Spinal cord (tissue), 10 donors: ENCODE data around the gene PEX16. TPM values are rescaled to one million over a fixed set of nuclear protein-coding genes. Genes with fewer than 3 reads are reported as not detected.
A peak's percentile ranks its signal among the peaks of the same experiment; 100 is the strongest.
"Not testable (repeated sequence)": the region's sequence is repeated elsewhere in the genome, so short reads cannot be mapped to it uniquely, and the experiment has no call there.

Experiments
- DNase-seq, 6 donors: peaks; one replicate each; pipeline versions ENCODE4 v3.0.0 to v3.0.0-alpha.2; 2013 to 2015; ENCODE audit warnings: low spot score in 6 of 6, low read depth in 4 of 6
- H3K27ac ChIP-seq: one replicate; pipeline ENCODE4 v1.5.1; 2013; ENCODE audit warnings: low read depth, low read length, control low read depth
- H3K27me3 ChIP-seq: one replicate; pipeline ENCODE4 v1.6.1; 2013; ENCODE audit warnings: low read length; ENCODE audit not compliant: control insufficient read depth, insufficient read depth
- H3K36me3 ChIP-seq: one replicate; pipeline ENCODE4 v1.6.1; 2013; ENCODE audit warnings: low read length; ENCODE audit not compliant: control insufficient read depth, insufficient read depth
- H3K4me1 ChIP-seq: one replicate; pipeline ENCODE4 v1.6.1; 2013; ENCODE audit warnings: low read length; ENCODE audit not compliant: control insufficient read depth, insufficient read depth
- H3K4me3 ChIP-seq: one replicate; pipeline ENCODE4 v1.5.1; 2013; ENCODE audit warnings: low read depth, low read length, control low read depth
- H3K9me3 ChIP-seq: one replicate; pipeline ENCODE4 v1.6.1; 2013; ENCODE audit warnings: low read length; ENCODE audit not compliant: control insufficient read depth, insufficient read depth
- WGBS: methylation state at CpG from one replicate; pipeline ENCODE4 v1.1.5; 2013; ENCODE audit warnings: missing lambda C conversion rate; ENCODE audit not compliant: insufficient coverage; 5-methylcytosine and 5-hydroxymethylcytosine counted together
- polyA plus RNA-seq, 2 donors: library from polyadenylated mRNA; unstranded; fragments of 120-200 nt; gene quantifications; one replicate each; pipeline ENCODE4 v1.2.1, GENCODE V29; 2013; ENCODE audit not compliant: insufficient read length in 2 of 2
- total RNA-seq, 2 donors: library from RNA; depleted of rRNA in 1 of 2; stranded (reverse); fragments of 120-200 nt in 1 of 2; fragments of >200 nt in 1 of 2; gene quantifications; one replicate each; pipeline versions ENCODE4 v1.2.3 to v1.2.4, GENCODE V29; 2013 to 2014
- donor health status: healthy.

PEX16 gene
- total and polyA plus RNA-seq, 4 donors = 14.8 to 39.9 (median 34.1) TPM

DNA sequence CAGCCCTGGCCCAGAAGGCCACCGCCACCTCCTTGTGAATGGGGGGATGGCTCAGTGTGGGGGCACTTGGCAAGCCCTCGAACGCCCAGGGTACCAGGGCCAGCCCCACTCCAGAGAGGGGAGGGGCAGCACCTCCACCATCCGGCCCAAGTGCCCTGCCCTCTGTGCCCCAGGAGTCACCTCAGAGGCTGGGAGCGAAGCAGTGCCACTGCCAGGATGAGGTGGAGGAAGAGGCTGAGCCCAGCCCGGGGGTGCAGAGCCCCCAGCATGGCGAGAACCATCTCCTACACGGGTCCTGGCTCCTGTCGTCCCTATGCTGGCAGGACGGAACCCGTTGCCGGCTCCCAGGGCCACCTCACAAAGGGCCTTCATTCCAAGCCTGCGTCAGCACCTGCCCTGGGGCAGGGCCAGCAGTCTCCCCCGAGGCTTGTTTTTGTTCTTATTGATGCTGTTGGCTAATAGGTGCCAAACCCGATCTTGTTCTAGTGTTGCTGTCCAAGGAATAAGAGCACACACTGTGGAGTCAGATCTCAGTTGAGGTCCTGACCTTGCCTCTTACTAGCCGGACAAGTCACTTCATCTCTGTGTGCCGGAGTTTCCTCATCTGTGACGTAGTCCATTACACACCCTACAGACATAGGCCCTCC lies 10.6 kb downstream of the PEX16 start, which contains the start of gene FREY1:
Gene FREY1, minus strand, starts transcription at position 307 of the 647 bp plus-strand sequence. Its CDS starts 26 bp downstream, at position 281.
- H3K36me3 ChIP-seq = peaks cover 98% of the 10 kb centered on the region
- peak in 1 of 6 donors; percentile 24 for DNase-seq
- no peaks in the 10 kb centered on the region for H3K27me3 ChIP-seq
- H3K27ac ChIP-seq = peak within 1 kb of the TSS; percentile 57
- H3K4me1 ChIP-seq = peaks cover 52% of the 10 kb centered on the region
- H3K4me3 ChIP-seq = no peak within 1 kb of the TSS
- 54% methylated on average over 18 of the region's 18 CpGs for WGBS
- H3K9me3 ChIP-seq = no peaks in the 10 kb centered on the region

DNA sequence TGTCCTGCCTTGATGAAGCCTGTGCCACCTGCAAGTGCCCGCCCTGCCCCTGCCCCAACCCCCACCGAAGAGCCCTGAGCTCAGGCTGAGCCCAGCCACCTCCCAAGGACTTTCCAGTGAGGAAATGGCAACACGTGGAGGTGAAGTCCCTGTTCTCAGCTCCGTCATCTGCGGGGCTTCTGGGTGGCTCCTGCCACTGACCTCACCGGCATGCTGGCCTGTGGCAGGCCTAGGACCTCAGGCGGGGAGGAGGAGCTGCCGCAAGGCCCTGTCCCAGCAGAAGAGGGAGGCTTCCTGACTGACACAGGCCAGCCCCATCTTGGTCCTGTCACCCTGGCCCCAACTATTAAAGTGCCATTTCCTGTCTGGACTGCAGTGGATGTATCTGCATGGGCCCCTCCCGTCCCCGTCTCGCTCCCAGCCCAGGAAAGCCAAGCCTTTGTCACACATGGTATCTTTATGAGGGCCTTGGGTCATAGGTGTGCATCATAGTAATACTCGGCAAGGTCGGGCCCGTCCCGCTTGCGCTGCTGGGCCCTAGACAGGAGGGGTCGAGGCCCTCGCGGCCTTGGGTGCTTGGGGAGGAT lies 11.5 kb downstream of the PEX16 start:
- 87% methylated on average over 19 of the region's 19 CpGs for WGBS
- DNase-seq = no peak
- peaks cover 61% of the 10 kb centered on the region for H3K4me1 ChIP-seq
- no peaks in the 10 kb centered on the region for H3K9me3 ChIP-seq
- H3K27ac ChIP-seq = no peak overlapping the region
- H3K4me3 ChIP-seq = no peak overlapping the region
- H3K27me3 ChIP-seq = no peaks in the 10 kb centered on the region
- H3K36me3 ChIP-seq = peaks cover 97% of the 10 kb centered on the region

DNA sequence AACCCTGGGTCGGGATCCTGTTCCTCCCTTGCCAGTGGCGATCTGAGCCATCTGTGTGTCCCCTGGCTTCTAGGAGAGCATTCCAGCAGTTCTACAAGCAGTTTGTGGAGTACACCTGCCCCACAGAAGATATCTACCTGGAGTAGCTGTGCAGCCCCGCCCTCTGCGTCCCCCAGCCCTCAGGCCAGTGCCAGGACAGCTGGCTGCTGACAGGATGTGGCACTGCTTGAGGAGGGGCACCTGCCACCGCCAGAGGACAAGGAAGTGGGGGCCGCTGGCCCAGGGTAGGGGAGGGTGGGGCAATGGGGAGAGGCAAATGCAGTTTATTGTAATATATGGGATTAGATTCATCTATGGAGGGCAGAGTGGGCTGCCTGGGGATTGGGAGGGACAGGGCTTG lies 12.1 kb downstream of the PEX16 start:
- not testable (repeated sequence) for H3K27me3 ChIP-seq, H3K9me3 ChIP-seq, H3K4me3 ChIP-seq, H3K27ac ChIP-seq, DNase-seq
- peaks cover 94% of the 10 kb centered on the region for H3K36me3 ChIP-seq
- peaks cover 68% of the 10 kb centered on the region for H3K4me1 ChIP-seq
- 90% methylated on average over 5 of the region's 6 CpGs for WGBS

DNA sequence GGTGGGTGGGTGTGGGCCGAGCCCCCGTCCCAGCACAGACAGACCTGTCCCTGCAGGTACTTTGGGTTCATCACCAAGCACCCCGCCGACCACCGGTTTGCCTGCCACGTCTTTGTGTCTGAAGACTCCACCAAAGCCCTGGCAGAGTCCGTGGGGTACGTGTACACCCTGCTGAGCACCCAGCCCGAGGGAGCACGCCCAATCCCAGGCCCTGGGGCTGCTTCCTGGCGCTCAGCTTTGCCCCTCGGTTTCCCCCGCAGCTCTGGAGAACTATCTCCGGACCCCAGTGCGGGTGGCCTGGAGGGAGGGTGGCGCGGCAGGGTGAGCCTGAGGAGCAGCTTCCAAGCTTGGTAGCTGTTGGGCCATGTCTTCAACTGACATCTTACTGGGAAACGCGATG lies 12.6 kb downstream of the PEX16 start:
- DNase-seq = no peak
- no peaks in the 10 kb centered on the region for H3K9me3 ChIP-seq
- peaks cover 71% of the 10 kb centered on the region for H3K4me1 ChIP-seq
- peaks cover 93% of the 10 kb centered on the region for H3K36me3 ChIP-seq
- WGBS = 94% methylated on average over 19 of the region's 19 CpGs
- H3K27me3 ChIP-seq = no peaks in the 10 kb centered on the region
- H3K27ac ChIP-seq = no peak overlapping the region
- no peak overlapping the region for H3K4me3 ChIP-seq

DNA sequence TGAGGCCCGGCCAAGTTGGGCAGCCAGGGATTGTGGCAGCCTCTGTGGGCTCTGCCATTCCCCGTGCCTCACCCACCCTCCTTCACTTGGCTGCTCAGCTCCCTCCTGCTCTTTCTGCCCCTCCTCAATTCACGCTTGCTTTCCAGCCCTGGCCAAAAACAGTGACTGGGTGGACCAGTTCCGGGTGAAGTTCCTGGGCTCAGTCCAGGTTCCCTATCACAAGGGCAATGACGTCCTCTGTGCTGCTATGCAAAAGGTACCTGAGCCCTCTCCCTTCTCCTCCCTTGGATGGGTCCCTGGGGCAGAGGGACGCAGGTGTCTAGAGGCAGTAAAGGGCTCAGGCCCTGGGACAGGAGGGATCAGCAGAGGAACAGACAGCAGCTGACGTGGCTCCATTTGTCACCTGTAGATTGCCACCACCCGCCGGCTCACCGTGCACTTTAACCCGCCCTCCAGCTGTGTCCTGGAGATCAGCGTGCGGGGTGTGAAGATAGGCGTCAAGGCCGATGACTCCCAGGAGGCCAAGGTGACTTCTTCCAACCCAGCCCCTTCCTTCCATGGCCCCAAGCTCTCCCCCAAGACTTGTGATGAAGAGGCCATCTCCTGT lies 13.3 kb downstream of the PEX16 start:
- no peak overlapping the region for H3K27ac ChIP-seq
- peaks cover 86% of the 10 kb centered on the region for H3K36me3 ChIP-seq
- peaks cover 72% of the 10 kb centered on the region for H3K4me1 ChIP-seq
- DNase-seq = no peak
- WGBS = 82% methylated on average over 15 of the region's 15 CpGs
- no peak overlapping the region for H3K4me3 ChIP-seq
- H3K9me3 ChIP-seq = no peaks in the 10 kb centered on the region
- H3K27me3 ChIP-seq = no peaks in the 10 kb centered on the region

DNA sequence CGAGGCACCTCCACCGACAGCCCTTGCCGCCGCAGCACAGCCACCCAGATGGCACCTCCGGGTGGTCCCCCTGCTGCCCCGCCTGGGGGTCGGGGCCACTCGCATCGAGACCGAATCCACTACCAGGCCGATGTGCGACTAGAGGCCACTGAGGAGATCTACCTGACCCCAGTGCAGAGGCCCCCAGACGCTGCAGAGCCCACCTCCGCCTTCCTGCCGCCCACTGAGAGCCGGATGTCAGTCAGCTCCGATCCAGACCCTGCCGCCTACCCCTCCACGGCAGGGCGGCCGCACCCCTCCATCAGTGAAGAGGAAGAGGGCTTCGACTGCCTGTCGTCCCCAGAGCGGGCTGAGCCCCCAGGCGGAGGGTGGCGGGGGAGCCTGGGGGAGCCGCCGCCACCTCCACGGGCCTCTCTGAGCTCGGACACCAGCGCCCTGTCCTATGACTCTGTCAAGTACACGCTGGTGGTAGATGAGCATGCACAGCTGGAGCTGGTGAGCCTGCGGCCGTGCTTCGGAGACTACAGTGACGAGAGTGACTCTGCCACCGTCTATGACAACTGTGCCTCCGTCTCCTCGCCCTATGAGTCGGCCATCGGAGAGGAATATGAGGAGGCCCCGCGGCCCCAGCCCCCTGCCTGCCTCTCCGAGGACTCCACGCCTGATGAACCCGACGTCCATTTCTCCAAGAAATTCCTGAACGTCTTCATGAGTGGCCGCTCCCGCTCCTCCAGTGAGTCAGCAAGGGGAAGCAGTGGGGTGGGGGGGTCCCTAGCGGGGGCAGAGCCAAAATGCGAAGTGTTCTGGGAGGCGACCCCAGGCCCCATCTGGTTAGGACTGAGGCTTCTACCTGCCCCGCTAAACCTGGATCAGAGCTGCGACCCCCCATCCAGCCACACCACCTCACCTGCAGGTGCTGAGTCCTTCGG lies 15.0 kb downstream of the PEX16 start:
- H3K4me3 ChIP-seq = no peak overlapping the region
- DNase-seq = no peak
- peak overlapping the region; percentile 90 for H3K27ac ChIP-seq
- no peaks in the 10 kb centered on the region for H3K27me3 ChIP-seq
- peaks cover 71% of the 10 kb centered on the region for H3K4me1 ChIP-seq
- no peaks in the 10 kb centered on the region for H3K9me3 ChIP-seq
- WGBS = 88% methylated on average over 51 of the region's 56 CpGs
- peaks cover 81% of the 10 kb centered on the region for H3K36me3 ChIP-seq

DNA sequence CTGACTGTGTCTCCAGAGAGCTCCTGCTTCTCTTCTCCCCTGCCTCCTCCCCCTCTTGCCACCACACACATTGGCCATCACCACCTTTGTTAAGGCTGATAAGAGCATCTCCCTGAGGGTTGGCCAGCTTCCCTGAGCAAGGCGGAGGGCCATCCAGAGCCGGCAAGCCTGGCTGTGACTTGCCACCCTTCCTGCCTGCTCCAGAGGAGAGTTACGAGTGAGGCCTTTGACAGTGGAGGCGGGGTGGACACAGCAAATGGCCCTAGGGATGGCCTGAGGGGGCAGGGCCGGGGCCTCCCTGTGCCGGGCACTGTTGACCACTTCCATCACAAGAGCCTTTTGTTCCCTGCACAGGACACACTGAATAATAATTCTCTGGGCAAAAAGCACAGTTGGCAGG lies 16.1 kb downstream of the PEX16 start:
- Histone ChIP-seq H3K9me3 (no peaks in the 10 kb centered on the region), H3K27me3 (no peaks in the 10 kb centered on the region), H3K27ac (peak overlapping the region; percentile 90), H3K36me3 (peaks cover 75% of the 10 kb centered on the region), H3K4me1 (peaks cover 71% of the 10 kb centered on the region), H3K4me3 (peak overlapping the region; percentile 68)
- DNase-seq = no peak
- 21% methylated on average over 6 of the region's 6 CpGs for WGBS

DNA sequence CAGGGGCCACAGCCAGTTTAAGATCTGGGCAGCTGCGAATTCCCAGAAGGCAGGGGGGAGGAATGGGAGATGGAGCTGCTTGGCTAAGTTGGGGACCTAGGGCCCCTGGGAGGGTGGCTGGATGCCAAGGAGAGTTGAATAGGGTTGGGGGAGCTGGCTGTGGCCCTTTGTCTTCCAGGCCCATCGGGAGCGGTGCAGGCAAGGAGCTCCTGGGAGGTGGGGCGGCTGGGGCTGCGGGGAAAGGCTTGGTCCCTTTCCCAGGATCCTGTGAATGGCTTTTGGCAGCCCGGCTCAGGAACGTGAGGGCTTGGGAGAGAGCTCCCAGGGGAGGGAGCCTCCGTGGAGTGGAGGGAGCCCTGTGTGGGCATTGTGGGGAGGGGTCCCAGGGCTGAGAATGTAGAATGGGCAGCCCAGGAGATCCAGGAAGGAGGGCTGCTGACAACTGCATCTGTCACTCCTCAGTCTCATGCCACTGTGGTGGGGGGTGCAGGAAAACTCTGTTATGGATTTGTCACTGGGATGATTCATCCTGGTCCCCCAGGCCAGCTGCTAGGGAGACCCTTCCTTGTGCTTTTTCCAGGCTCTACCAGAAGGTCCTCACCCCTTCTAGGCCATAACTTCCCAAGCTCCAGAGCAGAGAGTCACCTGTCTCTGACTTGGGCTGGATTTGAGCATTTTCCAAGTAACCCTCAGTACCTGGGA lies 16.6 kb downstream of the PEX16 start:
- Histone ChIP-seq H3K4me1 (peaks cover 73% of the 10 kb centered on the region), H3K9me3 (no peaks in the 10 kb centered on the region), H3K27me3 (no peaks in the 10 kb centered on the region), H3K36me3 (peaks cover 73% of the 10 kb centered on the region), H3K4me3 (peak overlapping the region; percentile 68), H3K27ac (peak overlapping the region; percentile 90)
- WGBS = 6% methylated on average over 8 of the region's 8 CpGs
- DNase-seq = peak in 4 of 6 donors; percentile 62 to 92 (median 81)
